Nephron (organoid): ENCODE results near the gene CCDC9B.
A peak's percentile ranks its signal among the peaks of the same experiment; 100 is the strongest.

Experiments used
- H3K27ac Mint-ChIP-seq, 3 experiments: 2 replicates each; pipeline ENCODE4 v1.8.0; 2020; ENCODE audit warnings: mixed read lengths in 3 of 3, mild to moderate bottlenecking in 2 of 3, moderate library complexity in 1 of 3
- H3K27me3 Mint-ChIP-seq: 2 replicates; pipeline ENCODE4 v1.8.0; 2021; ENCODE audit warnings: low read depth, mild to moderate bottlenecking, moderate library complexity, mixed read lengths
- H3K36me3 Mint-ChIP-seq: 2 replicates; pipeline ENCODE4 v1.8.0; 2020; ENCODE audit warnings: low read depth, mixed read lengths
- H3K4me1 Mint-ChIP-seq: 2 replicates; pipeline ENCODE4 v1.8.0; 2020; ENCODE audit warnings: mixed read lengths
- H3K4me3 Mint-ChIP-seq, 3 experiments: 2 replicates each; pipeline ENCODE4 v1.8.0; 2020; ENCODE audit warnings: mild to moderate bottlenecking in 3 of 3, mixed read lengths in 3 of 3, moderate library complexity in 2 of 3
- H3K9me3 Mint-ChIP-seq: 2 replicates; pipeline ENCODE4 v1.8.0; 2020; ENCODE audit warnings: mixed read lengths
- CTCF ChIP-seq, 3 experiments: fragments of 200-600 bp; sonication (generic); IDR thresholded peaks; one replicate each; pipeline ENCODE4 v1.5.0; 2021; ENCODE audit warnings: antibody characterized with exemption in 3 of 3; ENCODE audit not compliant: unreplicated experiment in 3 of 3

Gene CCDC9B

GRCh38 chr15:40322531-40323238 lies 18.1 kb downstream of the CCDC9B start:
- H3K36me3 Mint-ChIP-seq = peaks cover 5% of the 10 kb centered on the region
- peak overlapping the region in 2 of 3 experiments; percentile 20 to 55 for H3K27ac Mint-ChIP-seq
- peak overlapping the region; percentile 74 to 80 (median 76) for H3K4me3 Mint-ChIP-seq
- TF ChIP-seq CTCF (IDR thresholded peaks at IDR 0.05; ENCODE audit: unreplicated experiment in 3 of 3) = no peak
- H3K27me3 Mint-ChIP-seq = peaks cover 31% of the 10 kb centered on the region
- H3K9me3 Mint-ChIP-seq = no peaks in the 10 kb centered on the region
- peaks cover 46% of the 10 kb centered on the region for H3K4me1 Mint-ChIP-seq

- peak overlapping the region in 1 of 3 experiments; percentile 37 for H3K27ac Mint-ChIP-seq
- H3K36me3 Mint-ChIP-seq = peaks cover 5% of the 10 kb centered on the region
- no peaks in the 10 kb centered on the region for H3K9me3 Mint-ChIP-seq
- peak overlapping the region; percentile 36 to 70 (median 37) for H3K4me3 Mint-ChIP-seq
- H3K4me1 Mint-ChIP-seq = peaks cover 29% of the 10 kb centered on the region
- TF ChIP-seq CTCF (IDR thresholded peaks at IDR 0.05; ENCODE audit: unreplicated experiment in 3 of 3) = peak; percentile 86 to 91 (median 91)
- H3K27me3 Mint-ChIP-seq = peaks cover 40% of the 10 kb centered on the region
These were observed 19.8 kb downstream of the CCDC9B start for GRCh38 chr15:40320931-40321371.

- H3K9me3 Mint-ChIP-seq = no peaks in the 10 kb centered on the region
- peaks cover 45% of the 10 kb centered on the region for H3K27me3 Mint-ChIP-seq
- H3K36me3 Mint-ChIP-seq = peaks cover 4% of the 10 kb centered on the region
- H3K27ac Mint-ChIP-seq = no peak overlapping the region
- H3K4me3 Mint-ChIP-seq = no peak overlapping the region
- peaks cover 26% of the 10 kb centered on the region for H3K4me1 Mint-ChIP-seq
- no peak for TF ChIP-seq CTCF (IDR thresholded peaks at IDR 0.05; ENCODE audit: unreplicated experiment in 3 of 3)
These were observed 20.3 kb downstream of the CCDC9B start for GRCh38 chr15:40320409-40320808.

GRCh38 chr15:40317580-40317979 lies 23.2 kb downstream of the CCDC9B start:
- Mint-ChIP-seq H3K4me1 (peaks cover 13% of the 10 kb centered on the region), H3K4me3 (no peak overlapping the region), H3K27me3 (peaks cover 61% of the 10 kb centered on the region), H3K36me3 (no peaks in the 10 kb centered on the region), H3K27ac (no peak overlapping the region), H3K9me3 (no peaks in the 10 kb centered on the region)
- no peak for TF ChIP-seq CTCF (IDR thresholded peaks at IDR 0.05; ENCODE audit: unreplicated experiment in 3 of 3)

- no peak for TF ChIP-seq CTCF (IDR thresholded peaks at IDR 0.05; ENCODE audit: unreplicated experiment in 3 of 3)
- H3K4me3 Mint-ChIP-seq = no peak overlapping the region
These were observed 23.8 kb downstream of the CCDC9B start for GRCh38 chr15:40316931-40317330.

More at GRCh38 chr15:40316931-40317330, 23.8 kb downstream of the CCDC9B start:
- Mint-ChIP-seq H3K4me1 (peaks cover 7% of the 10 kb centered on the region), H3K9me3 (no peaks in the 10 kb centered on the region), H3K27ac (no peak overlapping the region), H3K36me3 (no peaks in the 10 kb centered on the region), H3K27me3 (peaks cover 63% of the 10 kb centered on the region)
